HL-60/S4 (cell line): ENCODE data around the gene SPRR3.
"Not testable (repeated sequence)": the region's sequence is repeated elsewhere in the genome, so short reads cannot be mapped to it uniquely, and the experiment has no call there.

Experiments
- in situ Hi-C: fragments of 300-500 bp; cut with MboI; formaldehyde crosslinking; loops from 2 replicates; pipeline ENCODE4 v1.14.3; 2022; ENCODE audit warnings: low sequenced_read_pairs

SPRR3 gene

DNA sequence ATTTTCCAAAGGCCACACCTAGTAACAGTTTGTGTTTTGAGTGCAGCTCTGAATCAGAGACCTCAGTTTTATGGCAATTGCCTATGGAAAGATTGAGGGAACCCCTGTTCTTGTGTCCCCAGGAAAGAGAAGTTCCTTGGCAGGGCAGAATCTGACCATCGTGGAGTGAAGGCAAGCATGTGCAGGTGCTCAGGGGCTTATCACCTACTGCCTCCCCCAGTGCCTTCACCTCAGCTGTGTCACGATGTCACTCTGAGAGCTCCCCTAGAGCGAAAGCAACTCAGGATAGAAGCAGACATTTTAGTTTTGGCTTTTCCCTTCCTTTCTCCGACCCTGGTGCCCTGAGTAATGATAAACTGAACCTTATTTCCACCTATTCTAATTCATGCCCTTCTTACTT is 19.5 kb upstream of the SPRR3 start:
- in situ Hi-C loops, result no loop called here

- in situ Hi-C loops, result no loop called here
Observed at GRCh38 chr1:152983234-152983633, 18.3 kb upstream of the SPRR3 start.

DNA sequence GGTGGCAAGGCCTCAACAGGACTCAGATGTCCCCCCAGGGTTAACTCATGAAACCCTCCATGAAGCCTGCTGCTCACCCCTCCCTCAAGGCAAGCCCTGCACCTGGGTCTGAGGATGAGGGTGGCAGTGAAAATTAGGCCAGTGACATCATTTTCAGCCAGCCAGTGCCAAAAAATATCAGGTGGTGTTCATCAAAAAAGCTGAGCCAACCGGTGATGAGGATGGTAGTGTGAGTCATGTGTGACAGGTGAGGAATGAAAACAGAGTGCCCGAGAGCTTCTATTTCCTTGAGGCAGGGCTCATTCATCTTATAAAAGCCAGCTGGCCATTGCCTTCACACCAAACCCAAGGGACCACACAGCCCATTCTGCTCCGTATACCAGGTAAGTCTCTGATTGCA is 17.8 kb upstream of the SPRR3 start, which contains the start of gene SPRR1A:
Gene SPRR1A (plus strand): TSS at position 339 of the 400 bp plus-strand sequence. CDS start 1,150 bp downstream, outside the sequence.
- in situ Hi-C loops, result no loop called here

GRCh38 chr1:152986578-152986977 is 15.0 kb upstream of the SPRR3 start:
- in situ Hi-C loops, result no loop called here

DNA sequence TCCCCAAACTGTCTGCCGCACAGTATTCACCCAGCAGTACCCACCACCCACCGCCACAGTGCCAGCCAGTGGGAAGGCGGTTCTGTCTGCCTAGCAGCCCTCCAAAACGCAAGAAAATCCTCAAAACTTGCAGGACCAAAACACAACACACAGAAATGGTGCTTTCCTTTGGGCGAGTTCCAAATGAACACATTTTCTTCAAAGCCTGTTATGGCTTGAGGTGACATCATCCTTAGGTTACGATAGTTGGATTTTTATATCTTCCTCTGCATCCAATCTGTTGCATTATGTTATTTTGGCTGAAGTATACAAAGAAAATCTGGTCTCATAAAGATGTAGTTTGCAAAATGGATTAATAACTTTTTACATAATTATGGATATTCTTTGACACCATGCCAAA is 8.4 kb upstream of the SPRR3 start:
- in situ Hi-C loops, result no loop called here

- in situ Hi-C loops, result no loop called here
Observed at GRCh38 chr1:152995842-152996241, 5.7 kb upstream of the SPRR3 start.

DNA sequence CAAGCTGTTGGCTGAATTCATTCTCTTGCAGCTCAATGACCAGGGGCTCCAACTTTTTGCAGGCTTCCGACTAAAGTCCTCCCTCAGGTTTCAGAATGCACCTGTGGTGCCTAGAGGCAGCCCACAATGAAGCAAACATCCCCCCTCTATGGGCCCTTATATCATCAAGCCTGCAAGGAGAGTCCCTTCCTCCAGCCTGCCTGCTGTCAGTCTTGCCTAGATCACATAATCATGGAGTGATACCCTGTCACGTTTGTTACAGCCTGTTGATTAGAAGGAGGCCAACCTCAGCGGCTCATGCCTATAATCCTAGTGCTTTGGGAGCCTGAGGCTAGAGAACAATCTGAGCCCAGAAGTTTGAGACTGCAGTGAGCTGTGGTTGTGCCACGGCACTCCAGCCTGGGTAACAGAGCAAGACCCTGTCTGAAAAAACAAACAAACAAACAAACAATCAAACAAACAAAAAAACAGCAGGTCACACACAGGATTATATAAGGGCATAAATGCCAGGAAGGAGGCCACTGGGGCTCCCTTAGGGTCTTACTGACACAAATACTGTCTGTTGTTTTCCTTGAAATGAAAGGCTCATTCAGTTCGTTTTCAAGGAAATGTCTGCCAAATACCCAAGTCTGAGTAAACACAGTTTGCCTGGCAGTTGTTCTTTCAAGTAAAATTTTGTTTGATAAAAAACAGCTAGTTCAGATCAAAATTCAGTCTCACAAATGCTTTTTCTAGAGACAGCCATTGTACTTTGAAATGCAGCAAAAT is 4.7 kb upstream of the SPRR3 start:
- in situ Hi-C loops, result no loop called here

DNA sequence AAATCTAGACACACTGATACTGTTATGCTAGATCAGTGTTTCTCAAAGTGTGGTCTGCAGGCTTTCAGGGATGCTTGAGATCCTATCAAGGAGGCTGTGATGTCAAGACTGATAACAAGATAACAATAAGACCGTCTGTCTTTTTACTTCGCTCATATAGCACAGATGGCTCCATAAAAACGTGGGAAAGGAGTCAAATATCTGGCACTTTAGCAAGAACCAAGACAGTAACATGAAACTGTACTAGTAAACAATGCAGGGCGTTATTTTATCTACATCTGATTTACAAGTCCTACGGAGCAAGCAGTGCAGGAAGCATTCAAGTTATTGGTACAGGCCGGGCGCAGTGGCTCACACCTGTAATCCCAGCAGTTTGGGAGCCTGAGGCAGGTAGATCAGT is 3.6 kb upstream of the SPRR3 start:
- in situ Hi-C loops, result no loop called here

DNA sequence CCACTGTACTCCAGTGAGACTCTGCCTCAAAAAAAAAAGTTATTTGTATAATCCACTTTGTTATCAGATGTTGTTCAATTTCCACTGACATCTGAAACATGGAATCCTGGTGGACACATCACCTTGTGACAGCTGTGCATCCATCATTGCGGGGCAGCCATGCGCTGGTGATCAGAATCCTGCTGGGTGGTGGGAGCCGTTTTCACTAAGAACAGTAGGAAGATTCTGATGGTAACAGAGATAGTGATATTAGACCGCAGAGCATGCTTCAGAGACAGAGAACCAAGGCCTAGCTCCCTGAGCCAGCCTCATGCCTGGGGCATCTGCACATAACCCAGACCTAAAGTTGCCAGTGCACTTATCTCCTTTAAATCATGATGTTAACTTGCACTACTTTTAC is 3.1 kb upstream of the SPRR3 start:
- in situ Hi-C loops, result no loop called here

- in situ Hi-C loops, result no loop called here
Observed at GRCh38 chr1:152999818-153000217, 1.7 kb upstream of the SPRR3 start.

DNA sequence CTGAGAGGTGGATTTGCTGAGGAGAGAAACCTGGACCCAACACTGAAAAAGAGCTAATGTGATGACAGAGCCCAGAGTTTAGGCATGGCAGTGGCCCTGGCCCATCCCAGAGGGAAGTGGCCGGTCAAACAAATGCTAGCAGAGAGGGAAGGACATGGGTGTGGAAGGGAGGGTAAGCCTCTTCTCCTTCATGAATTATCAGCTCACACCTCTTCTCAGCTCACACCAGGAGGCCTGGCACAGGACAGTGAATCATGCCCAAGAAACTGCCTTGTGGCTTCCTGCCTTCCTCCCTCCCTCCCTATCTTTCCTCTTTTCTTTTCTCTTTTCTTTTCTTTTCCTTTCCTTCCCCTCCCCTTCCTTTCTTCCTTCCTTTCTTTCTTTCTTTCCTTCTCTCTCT is 1.3 kb upstream of the SPRR3 start:
- in situ Hi-C loops, result no loop called here

GRCh38 chr1:153011235-153011758 is 9.7 kb downstream of the SPRR3 start:
- in situ Hi-C loops, result not testable (repeated sequence)

DNA sequence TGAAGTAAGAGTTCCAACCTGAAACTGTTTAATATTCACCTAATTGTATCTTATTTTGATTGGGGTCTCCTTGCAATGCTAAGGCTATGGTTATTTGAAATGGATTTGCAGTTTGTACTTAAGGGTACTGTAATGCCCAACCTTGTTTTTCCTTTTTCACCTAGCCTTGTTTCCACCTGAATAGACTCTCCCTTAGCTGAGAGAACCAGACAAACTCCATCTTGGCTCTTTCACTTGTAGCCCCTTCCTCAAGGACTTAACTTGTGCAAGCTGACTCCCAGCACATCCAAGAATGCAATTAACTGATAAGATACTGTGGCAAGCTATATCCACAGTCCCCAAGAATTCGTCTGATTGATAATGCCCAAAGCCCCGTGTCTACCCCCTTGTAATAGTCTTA is 20.3 kb downstream of the SPRR3 start:
- in situ Hi-C loops, result not testable (repeated sequence)

GRCh38 chr1:153022340-153022739 is 20.8 kb downstream of the SPRR3 start:
- in situ Hi-C loops, result not testable (repeated sequence)

DNA sequence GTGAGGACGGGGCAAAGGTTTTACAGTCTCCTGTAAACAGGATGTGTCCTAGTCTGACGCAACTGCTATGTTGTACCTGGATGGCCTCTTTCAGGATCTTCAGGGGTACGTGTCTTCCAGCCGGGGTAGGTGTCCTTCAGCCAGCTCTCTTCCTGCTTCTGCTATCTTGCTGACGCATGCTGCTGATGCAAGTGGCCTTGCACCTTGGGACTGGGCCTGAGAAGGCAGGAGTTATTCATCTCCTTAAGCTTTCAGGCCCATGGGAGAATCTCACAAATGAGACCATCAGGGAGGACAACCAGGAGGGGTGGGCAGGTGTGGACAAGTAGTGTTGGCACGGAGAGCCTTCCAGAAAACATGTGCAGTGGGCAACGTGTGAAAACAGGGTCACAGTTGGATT is 21.6 kb downstream of the SPRR3 start:
- in situ Hi-C loops, result no loop called here

DNA sequence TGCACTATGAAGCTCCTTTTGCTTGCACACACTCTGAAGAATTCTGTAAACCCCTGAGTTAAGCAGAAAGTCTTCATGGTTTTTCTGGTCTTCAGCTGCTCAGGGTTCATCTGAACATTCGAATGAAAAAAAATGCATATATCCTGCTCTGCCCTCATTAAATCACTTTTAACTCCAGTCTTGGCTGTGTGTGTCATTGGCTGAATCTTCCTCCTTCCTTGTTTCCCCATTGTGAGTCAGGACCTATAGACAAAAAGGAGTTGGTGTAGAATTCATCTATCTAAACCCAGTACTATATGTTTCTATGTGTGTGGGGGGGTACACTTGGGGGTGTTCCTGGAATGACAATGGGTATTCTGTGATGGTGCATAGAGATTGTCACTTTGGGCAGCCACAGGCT is 22.9 kb downstream of the SPRR3 start:
- in situ Hi-C loops, result no loop called here

DNA sequence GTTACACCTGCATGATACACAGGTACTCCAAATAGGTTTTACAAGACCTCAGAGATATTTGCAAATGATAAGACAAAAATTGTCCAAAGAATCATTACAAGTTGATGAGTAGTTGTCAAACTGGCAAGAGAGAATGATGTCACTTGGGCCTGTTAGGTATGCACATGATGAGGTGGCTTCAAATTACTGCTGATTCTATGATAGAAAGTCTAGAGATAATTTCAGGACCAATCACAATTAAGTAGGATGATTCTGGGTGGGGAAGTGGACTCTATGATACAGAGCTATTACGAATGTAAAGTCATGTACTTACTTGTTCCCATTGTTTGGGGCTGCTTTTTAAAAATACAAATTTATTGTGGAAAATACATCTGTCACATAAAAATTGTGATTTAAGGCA is 24.2 kb downstream of the SPRR3 start:
- in situ Hi-C loops, result no loop called here

DNA sequence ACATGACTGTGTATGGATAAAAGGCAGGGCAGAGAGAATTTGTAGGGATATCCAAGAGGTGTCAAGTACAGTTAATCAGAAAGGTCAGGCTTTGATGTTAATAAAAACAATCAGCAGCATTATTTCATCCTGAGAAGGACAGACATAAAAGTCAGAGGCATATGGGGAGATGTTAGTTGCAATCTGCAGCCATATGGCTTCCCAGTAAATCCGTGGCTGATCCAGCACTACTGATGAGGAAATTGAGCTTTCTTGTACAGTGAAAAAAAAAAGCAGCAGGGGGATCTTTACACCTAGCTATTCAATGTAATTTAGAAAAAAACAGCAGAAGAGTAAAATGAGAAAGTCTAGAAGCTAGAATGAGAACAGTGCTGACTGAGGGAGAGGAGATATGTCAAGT is 27.2 kb downstream of the SPRR3 start:
- in situ Hi-C loops, result no loop called here

DNA sequence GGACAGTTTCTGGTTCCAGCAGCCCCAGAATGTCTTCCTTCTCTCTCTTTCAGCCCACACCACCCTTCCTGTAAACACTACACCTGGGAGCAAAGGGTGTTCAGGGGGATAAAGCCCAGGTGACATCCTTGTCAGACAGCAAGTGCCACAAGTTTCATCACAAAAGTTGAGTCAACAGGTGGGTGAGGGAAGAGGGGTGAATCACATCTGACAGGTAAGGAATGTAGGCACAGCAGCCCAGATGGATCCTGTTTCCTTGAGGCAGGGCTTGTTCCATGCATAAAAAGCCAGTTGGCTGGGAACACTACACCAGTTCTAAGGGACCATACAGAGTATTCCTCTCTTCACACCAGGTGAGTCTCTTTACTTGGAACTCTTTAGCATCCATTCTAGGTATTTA is 29.3 kb downstream of the SPRR3 start, which contains the start of gene SPRR1B:
Gene SPRR1B (plus strand): TSS at position 309 of the 400 bp plus-strand sequence. CDS start 1,143 bp downstream, outside the sequence.
- in situ Hi-C loops, result no loop called here

DNA sequence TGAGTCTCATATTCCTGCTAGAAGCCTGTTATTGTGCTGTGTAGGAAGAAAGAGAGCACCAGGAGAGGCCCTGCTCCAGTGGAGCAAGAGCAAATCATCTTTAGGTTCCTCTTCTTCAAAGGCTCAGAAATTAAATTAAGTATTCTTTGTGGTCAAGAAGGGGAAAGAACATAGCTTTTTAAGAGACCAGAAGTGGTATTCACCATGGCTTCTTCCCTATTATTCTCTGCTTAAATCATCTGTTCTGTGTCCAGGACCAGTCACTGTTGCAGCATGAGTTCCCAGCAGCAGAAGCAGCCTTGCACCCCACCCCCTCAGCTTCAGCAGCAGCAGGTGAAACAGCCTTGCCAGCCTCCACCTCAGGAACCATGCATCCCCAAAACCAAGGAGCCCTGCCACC is 30.5 kb downstream of the SPRR3 start:
- in situ Hi-C loops, result no loop called here

- in situ Hi-C loops, result no loop called here
Observed at GRCh38 chr1:153032677-153033308, 31.2 kb downstream of the SPRR3 start.

GRCh38 chr1:153035211-153035610 is 33.7 kb downstream of the SPRR3 start:
- in situ Hi-C loops, result no loop called here
